Astrocyte (in vitro differentiated cells and primary cell): Measurements from ENCODE around the gene FASTKD1. TPM values are rescaled to one million over a fixed set of nuclear protein-coding genes. Genes with fewer than 3 reads are reported as not detected.
A peak's percentile ranks its signal among the peaks of the same experiment; 100 is the strongest.
"Not testable (repeated sequence)": the region's sequence is repeated elsewhere in the genome, so short reads cannot be mapped to it uniquely, and the experiment has no call there.

Source experiments
- DNase-seq: peaks from one replicate; pipeline ENCODE4 v3.0.0-alpha.2; 2010; ENCODE audit warnings: low read depth
- FAIRE-seq: peaks from 2 replicates; lab custom pipeline; 2011; peaks lifted over from hg19 to GRCh38; lab: Jason Lieb, UNC
- H2AFZ ChIP-seq: 2 replicates; pipeline ENCODE4 v1.6.0; 2012; ENCODE audit warnings: low read depth, low read length, inconsistent platforms
- H3K27ac ChIP-seq: 2 replicates; pipeline ENCODE4 v1.5.1; 2011; ENCODE audit warnings: low read depth, low read length, inconsistent platforms
- H3K27me3 ChIP-seq: 2 replicates; pipeline ENCODE4 v1.6.0; 2011; ENCODE audit warnings: low read length, inconsistent platforms; ENCODE audit not compliant: insufficient read depth
- H3K36me3 ChIP-seq: 2 replicates; pipeline ENCODE4 v1.5.1; 2011; ENCODE audit warnings: low read length, inconsistent platforms; ENCODE audit not compliant: insufficient read depth
- H3K4me1 ChIP-seq: 2 replicates; pipeline ENCODE4 v1.5.1; 2011; ENCODE audit warnings: low read length, inconsistent platforms; ENCODE audit not compliant: insufficient read depth
- H3K4me2 ChIP-seq: 2 replicates; pipeline ENCODE4 v1.6.0; 2012; ENCODE audit warnings: low read length, inconsistent platforms
- H3K4me3 ChIP-seq: 2 replicates; pipeline ENCODE4 v1.5.1; 2011; ENCODE audit warnings: low read depth, mild to moderate bottlenecking, low read length, inconsistent platforms; ENCODE audit not compliant: insufficient read depth
- H3K79me2 ChIP-seq: 2 replicates; pipeline ENCODE4 v1.6.0; 2012; ENCODE audit warnings: mild to moderate bottlenecking, low read length, inconsistent platforms; ENCODE audit not compliant: insufficient read depth
- H3K9ac ChIP-seq: 2 replicates; pipeline ENCODE4 v1.6.0; 2012; ENCODE audit warnings: mild to moderate bottlenecking, low read length, inconsistent platforms
- H3K9me3 ChIP-seq: 2 replicates; pipeline ENCODE4 v1.5.1; 2012; ENCODE audit warnings: low read depth, mild to moderate bottlenecking, low read length, inconsistent platforms; ENCODE audit not compliant: insufficient read depth
- H4K20me1 ChIP-seq: 2 replicates; pipeline ENCODE4 v1.6.0; 2012; ENCODE audit warnings: low read length, inconsistent platforms; ENCODE audit not compliant: insufficient read depth
- H3K27ac Mint-ChIP-seq: one replicate; pipeline ENCODE4 v1.8.0; 2021; ENCODE audit warnings: mild to moderate bottlenecking, mixed read lengths; ENCODE audit not compliant: unreplicated experiment
- H3K27me3 Mint-ChIP-seq: one replicate; pipeline ENCODE4 v1.8.0; 2021; ENCODE audit warnings: low read depth, mixed read lengths; ENCODE audit not compliant: unreplicated experiment
- H3K36me3 Mint-ChIP-seq: one replicate; pipeline ENCODE4 v1.8.0; 2021; ENCODE audit warnings: low read depth, mixed read lengths; ENCODE audit not compliant: unreplicated experiment
- H3K4me1 Mint-ChIP-seq: one replicate; pipeline ENCODE4 v1.8.0; 2021; ENCODE audit warnings: low read depth, mixed read lengths; ENCODE audit not compliant: unreplicated experiment
- H3K4me3 Mint-ChIP-seq: one replicate; pipeline ENCODE4 v1.8.0; 2021; ENCODE audit warnings: mild to moderate bottlenecking, moderate library complexity, mixed read lengths; ENCODE audit not compliant: unreplicated experiment
- H3K9me3 Mint-ChIP-seq: one replicate; pipeline ENCODE4 v1.8.0; 2021; ENCODE audit warnings: mild to moderate bottlenecking, mixed read lengths; ENCODE audit not compliant: unreplicated experiment
- CTCF ChIP-seq: IDR thresholded peaks from 2 replicates; pipeline ENCODE4 v1.5.1; 2011; ENCODE audit warnings: low read depth, mild to moderate bottlenecking, inconsistent platforms, low read length, moderate library complexity; ENCODE audit not compliant: insufficient read depth
- EZH2 ChIP-seq: IDR thresholded peaks from 2 replicates; pipeline ENCODE4 v1.6.1; 2012; ENCODE audit warnings: mild to moderate bottlenecking, low read length, inconsistent platforms; ENCODE audit not compliant: insufficient read depth
- total RNA-seq: library from RNA; stranded (reverse); gene quantifications from 2 replicates; pipeline ENCODE4 v1.2.1, GENCODE V29; 2021

Gene FASTKD1
- total RNA-seq, 1 donor from 2014 or later = 37.3 TPM

GRCh38 chr2:169514758-169515157, 58.9 kb downstream of the FASTKD1 start:
- not testable (repeated sequence) for H2AFZ ChIP-seq, H3K4me3 ChIP-seq, H3K36me3 Mint-ChIP-seq, H4K20me1 ChIP-seq, H3K9me3 ChIP-seq, H3K9ac ChIP-seq, H3K4me1 Mint-ChIP-seq, H3K79me2 ChIP-seq, H3K27me3 Mint-ChIP-seq, DNase-seq, H3K27ac ChIP-seq, H3K4me2 ChIP-seq, H3K4me3 Mint-ChIP-seq, H3K27me3 ChIP-seq, H3K9me3 Mint-ChIP-seq, H3K27ac Mint-ChIP-seq, H3K4me1 ChIP-seq, H3K36me3 ChIP-seq
- FAIRE-seq = peak; percentile 9

GRCh38 chr2:169513926-169514325, 59.7 kb downstream of the FASTKD1 start:
- no peak overlapping the region for H3K4me3 ChIP-seq
- no peak overlapping the region for H3K4me2 ChIP-seq
- no peak overlapping the region for H3K27ac Mint-ChIP-seq
- FAIRE-seq = no peak
- H3K4me3 Mint-ChIP-seq = no peak overlapping the region
- H3K36me3 Mint-ChIP-seq = no peaks in the 10 kb centered on the region
- no peaks in the 10 kb centered on the region for H3K27me3 Mint-ChIP-seq
- no peaks in the 10 kb centered on the region for H3K9me3 Mint-ChIP-seq
- H3K4me1 Mint-ChIP-seq = peaks cover 1% of the 10 kb centered on the region
- no peak for TF ChIP-seq CTCF
- no peak for TF ChIP-seq EZH2
- no peaks in the 10 kb centered on the region for H3K79me2 ChIP-seq
- H3K4me1 ChIP-seq = peaks cover 4% of the 10 kb centered on the region
- H3K27me3 ChIP-seq = no peaks in the 10 kb centered on the region
- no peaks in the 10 kb centered on the region for H3K36me3 ChIP-seq
- H3K9ac ChIP-seq = no peak overlapping the region
- H4K20me1 ChIP-seq = no peaks in the 10 kb centered on the region
- DNase-seq = no peak
- H3K9me3 ChIP-seq = no peaks in the 10 kb centered on the region
- no peak overlapping the region for H2AFZ ChIP-seq
- H3K27ac ChIP-seq = no peak overlapping the region

- no peaks in the 10 kb centered on the region for H3K27me3 Mint-ChIP-seq
- no peak overlapping the region for H3K4me2 ChIP-seq
- no peak overlapping the region for H3K4me3 ChIP-seq
- H3K4me1 ChIP-seq = peaks cover 4% of the 10 kb centered on the region
- no peaks in the 10 kb centered on the region for H4K20me1 ChIP-seq
- H3K79me2 ChIP-seq = no peaks in the 10 kb centered on the region
- no peak for DNase-seq
- H3K27ac Mint-ChIP-seq = no peak overlapping the region
- H3K9me3 Mint-ChIP-seq = no peaks in the 10 kb centered on the region
- H3K27me3 ChIP-seq = no peaks in the 10 kb centered on the region
- no peak overlapping the region for H3K27ac ChIP-seq
- peaks cover 1% of the 10 kb centered on the region for H3K4me1 Mint-ChIP-seq
- H3K9ac ChIP-seq = no peak overlapping the region
- FAIRE-seq = no peak
- no peaks in the 10 kb centered on the region for H3K9me3 ChIP-seq
- H3K36me3 ChIP-seq = no peaks in the 10 kb centered on the region
- H3K4me3 Mint-ChIP-seq = no peak overlapping the region
- H2AFZ ChIP-seq = no peak overlapping the region
- no peaks in the 10 kb centered on the region for H3K36me3 Mint-ChIP-seq
- TF ChIP-seq EZH2 (no peak), CTCF (no peak)
Measured at GRCh38 chr2:169513094-169513493, 60.6 kb downstream of the FASTKD1 start.
